Measurements from ENCODE around the gene BICC1. TPM values are rescaled to one million over a fixed set of nuclear protein-coding genes. Genes with fewer than 3 reads are reported as not detected.

Gene BICC1
- polyA plus RNA-seq, 12 donors: 16.2 to 25.9 (median 20.0) TPM; not detected in 1

- DNase-seq: no peak
Measured at GRCh38 chr10:58647376-58648112, 134.9 kb downstream of the BICC1 start.

GRCh38 chr10:58648131-58648530 lies 135.5 kb downstream of the BICC1 start:
- peak; percentile 38 for DNase-seq

- DNase-seq: peak; percentile 48
Measured at GRCh38 chr10:58651040-58651439, 138.4 kb downstream of the BICC1 start.

GRCh38 chr10:58651742-58652141 lies 139.1 kb downstream of the BICC1 start:
- no peak for DNase-seq

GRCh38 chr10:58653139-58653538 lies 140.5 kb downstream of the BICC1 start:
- DNase-seq: no peak

- no peak for DNase-seq
Measured at GRCh38 chr10:58660575-58661255, 148.0 kb downstream of the BICC1 start.

- DNase-seq: no peak
Measured at GRCh38 chr10:58661336-58661735, 148.7 kb downstream of the BICC1 start.

- no peak for DNase-seq
Measured at GRCh38 chr10:58661902-58662301, 149.2 kb downstream of the BICC1 start.

- DNase-seq: no peak
Measured at GRCh38 chr10:58662314-58662713, 149.6 kb downstream of the BICC1 start.

- DNase-seq: no peak
Measured at GRCh38 chr10:58665361-58665760, 152.7 kb downstream of the BICC1 start.

- no peak for DNase-seq
Measured at GRCh38 chr10:58666024-58666423, 153.4 kb downstream of the BICC1 start.

- no peak for DNase-seq
Measured at GRCh38 chr10:58667658-58668310, 155.1 kb downstream of the BICC1 start.

GRCh38 chr10:58672845-58673244 lies 160.2 kb downstream of the BICC1 start:
- no peak for DNase-seq

- no peak for DNase-seq
Measured at GRCh38 chr10:58674251-58674650, 161.6 kb downstream of the BICC1 start.

GRCh38 chr10:58675321-58675720 lies 162.6 kb downstream of the BICC1 start:
- no peak for DNase-seq

- DNase-seq: no peak
Measured at GRCh38 chr10:58691528-58691927, 178.9 kb downstream of the BICC1 start.

GRCh38 chr10:58693919-58694318 lies 181.2 kb downstream of the BICC1 start:
- DNase-seq: no peak

GRCh38 chr10:58695022-58695421 lies 182.3 kb downstream of the BICC1 start:
- no peak for DNase-seq

GRCh38 chr10:58696736-58697135 lies 184.1 kb downstream of the BICC1 start:
- DNase-seq: no peak

GRCh38 chr10:58697691-58698090 lies 185.0 kb downstream of the BICC1 start:
- DNase-seq: no peak

- no peak for DNase-seq
Measured at GRCh38 chr10:58698777-58699356, 186.2 kb downstream of the BICC1 start.

- DNase-seq: no peak
Measured at GRCh38 chr10:58700591-58700990, 187.9 kb downstream of the BICC1 start.
